ENCODE results near the gene DPEP2NB.

DPEP2NB gene

GRCh38 chr16:67982011-67982696, 33.6 kb downstream of the DPEP2NB start:
- Histone ChIP-seq H3K36me3 (ENCODE audit: insufficient read depth, low read length) (no peaks in the 10 kb centered on the region), H3K79me2 (ENCODE audit: insufficient read depth, low read length) (no peaks in the 10 kb centered on the region), H4K20me1 (ENCODE audit: insufficient read depth, low read length, poor library complexity, severe bottlenecking) (no peaks in the 10 kb centered on the region), H3F3A (ENCODE audit: low read depth) (no peaks in the 10 kb centered on the region), H3K27me3 (ENCODE audit: insufficient read depth, low read length, poor library complexity, severe bottlenecking) (no peaks in the 10 kb centered on the region), H2AFZ (ENCODE audit: low read length) (no peak overlapping the region), H3K4me3 (ENCODE audit: low read length, poor library complexity, severe bottlenecking) (no peak overlapping the region), H3K9me2 (replicated peaks; ENCODE audit: low read depth, low read length) (no peaks in the 10 kb centered on the region), H3K9me3 (ENCODE audit: insufficient read depth, low read depth, low read length) (no peaks in the 10 kb centered on the region), H3K9ac (ENCODE audit: low read depth, low read length, poor library complexity, severe bottlenecking) (no peak overlapping the region), H3K4me1 (ENCODE audit: insufficient read depth, low read length, poor library complexity, severe bottlenecking) (peaks cover 19% of the 10 kb centered on the region), H3K4me2 (ENCODE audit: low read depth, low read length, poor library complexity, severe bottlenecking) (no peak overlapping the region)
- no peak for TF ChIP-seq CTCF (conservative IDR thresholded peaks at IDR 0.05; ENCODE audit: low read length)

- Histone ChIP-seq H3K9ac (ENCODE audit: low read depth, low read length, poor library complexity, severe bottlenecking) (no peak within 1 kb of the TSS), H3K9me3 (ENCODE audit: insufficient read depth, low read depth, low read length) (no peaks in the 10 kb centered on the region), H3K27me3 (ENCODE audit: insufficient read depth, low read length, poor library complexity, severe bottlenecking) (no peaks in the 10 kb centered on the region), H3F3A (ENCODE audit: low read depth) (no peaks in the 10 kb centered on the region), H3K9me2 (replicated peaks; ENCODE audit: low read depth, low read length) (no peaks in the 10 kb centered on the region), H3K79me2 (ENCODE audit: insufficient read depth, low read length) (no peaks in the 10 kb centered on the region), H3K4me2 (ENCODE audit: low read depth, low read length, poor library complexity, severe bottlenecking) (no peak within 1 kb of the TSS), H4K20me1 (ENCODE audit: insufficient read depth, low read length, poor library complexity, severe bottlenecking) (no peaks in the 10 kb centered on the region), H3K36me3 (ENCODE audit: insufficient read depth, low read length) (no peaks in the 10 kb centered on the region), H2AFZ (ENCODE audit: low read length) (no peak within 1 kb of the TSS), H3K4me1 (ENCODE audit: insufficient read depth, low read length, poor library complexity, severe bottlenecking) (peaks cover 17% of the 10 kb centered on the region), H3K4me3 (ENCODE audit: low read length, poor library complexity, severe bottlenecking) (no peak within 1 kb of the TSS)
- TF ChIP-seq EZH2phosphoT487 (IDR thresholded peaks at IDR 0.05; ENCODE audit: borderline replicate concordance), result no peak
- TF ChIP-seq CTCF (conservative IDR thresholded peaks at IDR 0.05; ENCODE audit: low read length), result no peak
Measured at GRCh38 chr16:67979955-67980678, 35.6 kb downstream of the DPEP2NB start, which contains the start of gene DPEP3. Gene DPEP3 (minus strand): TSS chr16:67980499. CDS start chr16:67980380, 119 bp downstream.

- TF ChIP-seq CTCF (conservative IDR thresholded peaks at IDR 0.05; ENCODE audit: low read length) (no peak), EZH2phosphoT487 (IDR thresholded peaks at IDR 0.05; ENCODE audit: borderline replicate concordance) (no peak)
- no peak overlapping the region for H3K4me2 ChIP-seq (ENCODE audit: low read depth, low read length, poor library complexity, severe bottlenecking)
- H2AFZ ChIP-seq (ENCODE audit: low read length), result no peak overlapping the region
- H3K9me2 ChIP-seq (replicated peaks; ENCODE audit: low read depth, low read length), result no peaks in the 10 kb centered on the region
- no peaks in the 10 kb centered on the region for H4K20me1 ChIP-seq (ENCODE audit: insufficient read depth, low read length, poor library complexity, severe bottlenecking)
- H3K79me2 ChIP-seq (ENCODE audit: insufficient read depth, low read length), result no peaks in the 10 kb centered on the region
- no peaks in the 10 kb centered on the region for H3K36me3 ChIP-seq (ENCODE audit: insufficient read depth, low read length)
- H3K9me3 ChIP-seq (ENCODE audit: insufficient read depth, low read depth, low read length), result no peaks in the 10 kb centered on the region
- H3K9ac ChIP-seq (ENCODE audit: low read depth, low read length, poor library complexity, severe bottlenecking), result no peak overlapping the region
- no peaks in the 10 kb centered on the region for H3K27me3 ChIP-seq (ENCODE audit: insufficient read depth, low read length, poor library complexity, severe bottlenecking)
- no peaks in the 10 kb centered on the region for H3K4me1 ChIP-seq (ENCODE audit: insufficient read depth, low read length, poor library complexity, severe bottlenecking)
- H3K4me3 ChIP-seq (ENCODE audit: low read length, poor library complexity, severe bottlenecking), result no peak overlapping the region
- H3F3A ChIP-seq (ENCODE audit: low read depth), result no peaks in the 10 kb centered on the region
Measured at GRCh38 chr16:67977469-67978227, 38.1 kb downstream of the DPEP2NB start.

All from Loucy (cell line).